Fibroblast of pulmonary artery (primary cell): ENCODE results near the gene MTF1.

ENCODE experiments used
- DNase-seq: peaks from one replicate; pipeline ENCODE4 v3.0.0-alpha.2; 2010; ENCODE audit warnings: low read depth
- H3K4me3 ChIP-seq: replicated peaks from 2 replicates; pipeline ENCODE4 v1.5.1; 2011; ENCODE audit warnings: low read depth, mild to moderate bottlenecking, control low read depth, low read length, moderate library complexity
- TF ChIP-seq, protein P1 (sequence below): IDR thresholded peaks from 2 replicates; pipeline ENCODE4 v1.5.1; 2011; ENCODE audit warnings: mild to moderate bottlenecking, control low read depth, low read length, inconsistent platforms; ENCODE audit errors: missing control alignments

MTF1 gene

DNA sequence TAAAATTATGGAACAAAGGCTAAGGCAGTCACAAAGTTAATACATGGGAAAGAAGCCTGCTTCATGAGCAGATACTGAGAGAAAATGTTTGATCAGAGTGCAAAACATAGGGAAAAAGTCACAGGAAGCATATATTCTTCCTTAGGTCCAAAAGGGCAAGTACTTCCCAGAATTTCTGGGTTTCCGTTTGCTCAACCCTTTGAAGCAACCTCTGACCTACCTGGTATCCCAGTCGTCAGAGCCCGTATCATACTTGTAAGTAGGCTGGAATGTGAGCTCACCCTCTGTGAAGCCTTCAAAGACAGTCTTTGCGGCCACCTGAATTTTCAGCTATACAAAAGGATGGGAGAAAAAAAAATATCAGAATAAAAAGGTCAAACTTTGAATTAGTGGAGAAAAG lies 20.5 kb upstream of the MTF1 start:
- no peak overlapping the region for H3K4me3 ChIP-seq
- TF ChIP-seq, protein P1, sequence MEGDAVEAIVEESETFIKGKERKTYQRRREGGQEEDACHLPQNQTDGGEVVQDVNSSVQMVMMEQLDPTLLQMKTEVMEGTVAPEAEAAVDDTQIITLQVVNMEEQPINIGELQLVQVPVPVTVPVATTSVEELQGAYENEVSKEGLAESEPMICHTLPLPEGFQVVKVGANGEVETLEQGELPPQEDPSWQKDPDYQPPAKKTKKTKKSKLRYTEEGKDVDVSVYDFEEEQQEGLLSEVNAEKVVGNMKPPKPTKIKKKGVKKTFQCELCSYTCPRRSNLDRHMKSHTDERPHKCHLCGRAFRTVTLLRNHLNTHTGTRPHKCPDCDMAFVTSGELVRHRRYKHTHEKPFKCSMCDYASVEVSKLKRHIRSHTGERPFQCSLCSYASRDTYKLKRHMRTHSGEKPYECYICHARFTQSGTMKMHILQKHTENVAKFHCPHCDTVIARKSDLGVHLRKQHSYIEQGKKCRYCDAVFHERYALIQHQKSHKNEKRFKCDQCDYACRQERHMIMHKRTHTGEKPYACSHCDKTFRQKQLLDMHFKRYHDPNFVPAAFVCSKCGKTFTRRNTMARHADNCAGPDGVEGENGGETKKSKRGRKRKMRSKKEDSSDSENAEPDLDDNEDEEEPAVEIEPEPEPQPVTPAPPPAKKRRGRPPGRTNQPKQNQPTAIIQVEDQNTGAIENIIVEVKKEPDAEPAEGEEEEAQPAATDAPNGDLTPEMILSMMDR, result no peak
- DNase-seq, result no peak

DNA sequence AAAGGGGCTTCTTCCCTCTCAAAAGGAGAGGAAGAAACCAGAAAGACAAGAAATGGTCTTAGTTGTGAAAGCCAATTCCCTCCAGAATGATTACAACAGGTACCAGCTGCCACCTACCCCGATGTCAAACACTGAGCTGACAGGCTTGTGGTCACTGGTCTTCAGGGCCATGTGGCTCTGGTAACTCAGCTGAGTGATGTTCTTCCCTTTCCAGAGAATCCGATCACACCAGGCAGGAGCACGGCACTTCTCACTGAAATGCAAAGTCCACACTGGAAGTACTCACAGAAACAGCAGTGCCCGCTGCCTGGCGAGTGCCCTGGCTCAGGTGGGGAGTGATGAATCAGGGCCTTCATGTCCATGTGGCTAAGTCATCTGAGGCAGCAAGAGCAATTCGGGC lies 18.7 kb upstream of the MTF1 start:
- TF ChIP-seq, protein P1, result no peak
- H3K4me3 ChIP-seq, result no peak overlapping the region
- no peak for DNase-seq

DNA sequence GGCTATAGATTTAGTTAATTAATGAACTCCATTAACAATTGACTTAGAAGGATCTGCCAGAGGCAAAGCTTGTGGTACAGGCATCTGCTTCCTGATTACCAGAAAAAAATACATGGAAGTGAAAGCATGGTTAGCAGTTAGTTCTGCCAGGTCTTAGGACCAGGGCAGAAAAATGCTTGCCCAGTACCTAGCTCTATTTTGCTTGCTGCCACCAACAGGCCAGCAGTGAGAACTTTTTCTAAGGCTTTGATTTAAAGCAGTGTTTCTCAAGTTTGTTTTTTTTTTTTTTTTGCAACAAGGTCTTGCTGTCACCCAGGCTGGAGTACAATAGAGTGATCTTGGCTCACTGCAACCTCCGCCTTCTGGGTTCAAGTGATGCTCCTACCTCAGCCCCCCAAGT lies 16.4 kb upstream of the MTF1 start:
- TF ChIP-seq, protein P1, result peak; percentile 23
- H3K4me3 ChIP-seq, result no peak overlapping the region
- DNase-seq, result peak; percentile 38

DNA sequence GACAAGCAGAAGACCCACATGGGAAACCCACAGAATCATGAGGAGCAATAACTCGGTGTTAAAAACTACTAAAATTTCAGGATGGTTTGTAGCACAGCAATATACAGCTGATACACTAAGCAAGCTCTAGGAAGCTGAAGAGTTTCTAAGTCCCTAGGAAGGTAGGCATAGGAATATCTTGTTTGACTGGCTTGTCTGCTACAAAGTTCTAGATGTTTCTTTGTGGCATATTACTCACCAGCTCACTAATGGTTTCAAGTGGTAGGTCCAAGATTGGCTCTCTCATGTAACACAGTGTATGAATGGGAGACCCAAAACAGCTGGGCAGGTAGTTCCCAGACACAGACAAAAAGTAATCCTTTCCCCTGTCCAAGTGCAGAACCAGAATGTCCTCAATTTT lies 13.3 kb upstream of the MTF1 start:
- TF ChIP-seq, protein P1, result no peak
- no peak for DNase-seq

DNA sequence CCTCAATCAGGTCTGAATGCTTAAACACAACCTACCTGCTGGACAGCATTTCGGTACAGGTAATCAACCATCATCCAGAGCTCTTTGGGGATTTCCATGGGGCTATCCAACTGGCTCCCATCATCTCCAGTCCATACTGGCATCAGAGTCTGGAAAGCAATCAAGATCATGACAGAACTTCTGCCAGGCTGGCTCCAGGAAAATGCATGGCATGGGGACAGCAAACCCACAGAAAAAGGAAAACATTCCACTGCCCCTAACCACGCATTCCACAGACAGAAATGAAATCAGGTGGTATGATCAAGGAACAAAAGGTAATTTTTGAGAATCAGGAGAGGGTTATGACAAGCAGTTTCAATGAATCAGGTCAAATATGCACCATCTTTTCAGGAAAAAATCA lies 9.1 kb upstream of the MTF1 start:
- TF ChIP-seq, protein P1, result no peak
- DNase-seq, result no peak
- no peak overlapping the region for H3K4me3 ChIP-seq

More for the DNA sequence above, 13.3 kb upstream of the MTF1 start:
- no peak overlapping the region for H3K4me3 ChIP-seq

DNA sequence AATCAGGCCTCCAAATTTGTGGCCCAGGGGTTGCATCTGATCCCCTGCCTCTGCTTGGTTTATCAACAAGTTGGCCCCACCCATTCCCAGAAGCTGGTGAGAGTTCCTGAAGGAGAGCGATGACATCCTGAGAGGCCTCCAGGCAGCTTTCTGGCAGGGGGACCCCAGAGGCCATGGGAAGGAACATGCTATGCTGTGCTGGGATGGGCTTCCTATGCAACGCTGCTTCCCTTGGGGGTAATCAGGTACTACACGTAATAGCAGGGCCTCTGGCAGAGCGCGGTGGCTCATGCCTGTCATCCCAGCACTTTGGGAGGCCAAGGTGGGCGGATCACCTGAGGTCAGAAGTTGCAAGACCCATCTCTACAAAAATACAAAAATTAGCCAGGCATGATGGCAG lies 8.4 kb upstream of the MTF1 start:
- no peak for DNase-seq
- TF ChIP-seq, protein P1, result no peak
- no peak overlapping the region for H3K4me3 ChIP-seq

DNA sequence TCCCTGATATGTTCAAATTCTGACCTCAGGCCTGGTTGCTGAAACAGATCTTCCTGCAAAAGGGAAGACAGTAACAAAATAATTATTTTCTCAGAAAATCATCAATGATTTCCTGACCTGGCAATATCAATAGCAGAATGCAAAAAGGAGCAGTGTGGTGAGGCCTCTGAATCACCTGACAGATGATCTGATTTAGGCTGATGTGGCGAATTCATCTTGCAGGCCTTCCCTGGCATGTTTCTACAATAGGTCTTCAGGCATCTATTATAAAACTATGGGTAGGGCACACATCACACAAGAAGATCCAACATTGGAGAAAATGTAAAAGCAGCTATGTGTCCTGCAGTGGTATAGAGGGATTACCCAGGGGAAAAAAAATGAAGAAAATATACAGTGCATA lies 7.1 kb upstream of the MTF1 start:
- no peak overlapping the region for H3K4me3 ChIP-seq
- no peak for DNase-seq
- TF ChIP-seq, protein P1, result no peak
